MM.1S (cell line): ENCODE data around the gene CYB5RL.
A peak's percentile ranks its signal among the peaks of the same experiment; 100 is the strongest.

Experiments
- DNase-seq: peaks from one replicate; pipeline ENCODE4 v3.0.0-alpha.2; 2015
- H2AFZ ChIP-seq: fragments of 300-600 bp; sonication (generic); 2 replicates; pipeline ENCODE4 v1.6.0; 2016; ENCODE audit warnings: antibody characterized with exemption, low read length
- H3F3A ChIP-seq: fragments of 300-600 bp; sonication (generic); 2 replicates; pipeline ENCODE4 v1.6.1; 2016; ENCODE audit warnings: mild to moderate bottlenecking, antibody characterized with exemption, low read length, moderate library complexity, mixed read lengths; ENCODE audit not compliant: insufficient read depth
- H3K27ac ChIP-seq: fragments of 300-600 bp; sonication (generic); 2 replicates; pipeline ENCODE4 v1.5.1; 2016; ENCODE audit warnings: mild to moderate bottlenecking, low read length
- H3K27me3 ChIP-seq: fragments of 300-600 bp; sonication (generic); replicated peaks from 2 replicates; pipeline ENCODE4 v1.6.0; 2016; ENCODE audit warnings: low read length; ENCODE audit not compliant: insufficient read depth
- H3K36me3 ChIP-seq: fragments of 300-600 bp; sonication (generic); replicated peaks from 2 replicates; pipeline ENCODE4 v1.6.1; 2016; ENCODE audit warnings: mild to moderate bottlenecking, low read length, mixed read lengths; ENCODE audit not compliant: insufficient read depth
- H3K4me1 ChIP-seq: fragments of 300-600 bp; sonication (generic); 2 replicates; pipeline ENCODE4 v1.6.1; 2016; ENCODE audit warnings: low read length, mixed read lengths
- H3K4me2 ChIP-seq: fragments of 300-600 bp; sonication (generic); 2 replicates; pipeline ENCODE4 v1.6.0; 2016; ENCODE audit warnings: low read depth, low read length
- H3K4me3 ChIP-seq: fragments of 300-600 bp; sonication (generic); 2 replicates; pipeline ENCODE4 v1.5.1; 2016; ENCODE audit warnings: low read length, mixed read lengths
- H3K79me2 ChIP-seq: fragments of 300-600 bp; sonication (generic); 2 replicates; pipeline ENCODE4 v1.6.1; 2016; ENCODE audit warnings: mixed run types, low read length, mixed read lengths
- H3K9ac ChIP-seq: fragments of 300-600 bp; sonication (generic); 2 replicates; pipeline ENCODE4 v1.6.1; 2016; ENCODE audit warnings: low read length, mixed read lengths
- H3K9me2 ChIP-seq: fragments of 300-600 bp; sonication (generic); replicated peaks from 2 replicates; pipeline ENCODE4 v1.6.1; 2016; ENCODE audit warnings: mild to moderate bottlenecking, low read length, mixed read lengths; ENCODE audit not compliant: insufficient read depth
- H3K9me3 ChIP-seq: fragments of 300-600 bp; sonication (generic); replicated peaks from 2 replicates; pipeline ENCODE4 v1.6.1; 2016; ENCODE audit warnings: mild to moderate bottlenecking, low read length, mixed read lengths; ENCODE audit not compliant: insufficient read depth
- H4K20me1 ChIP-seq: fragments of 300-600 bp; sonication (generic); 2 replicates; pipeline ENCODE4 v1.6.1; 2016; ENCODE audit warnings: mild to moderate bottlenecking, low read length, moderate library complexity, mixed read lengths; ENCODE audit not compliant: insufficient read depth
- EZH2 ChIP-seq: fragments of 300-600 bp; sonication (generic); optimal IDR thresholded peaks from 2 replicates; pipeline ENCODE3; 2017; ENCODE audit warnings: low read depth, mild to moderate bottlenecking, antibody characterized with exemption, low read length, mixed read lengths
- EZH2phosphoT487 ChIP-seq: fragments of 300-600 bp; sonication (generic); IDR thresholded peaks from 2 replicates; pipeline ENCODE4 v1.6.1; 2018; ENCODE audit warnings: antibody characterized with exemption, low read length
- TF ChIP-seq, protein P1 (sequence below): fragments of 300-600 bp; sonication (generic); IDR thresholded peaks from 2 replicates; pipeline ENCODE4 v1.5.1; 2016; ENCODE audit warnings: antibody characterized with exemption, low read length, mixed read lengths

The CYB5RL gene, protein sequence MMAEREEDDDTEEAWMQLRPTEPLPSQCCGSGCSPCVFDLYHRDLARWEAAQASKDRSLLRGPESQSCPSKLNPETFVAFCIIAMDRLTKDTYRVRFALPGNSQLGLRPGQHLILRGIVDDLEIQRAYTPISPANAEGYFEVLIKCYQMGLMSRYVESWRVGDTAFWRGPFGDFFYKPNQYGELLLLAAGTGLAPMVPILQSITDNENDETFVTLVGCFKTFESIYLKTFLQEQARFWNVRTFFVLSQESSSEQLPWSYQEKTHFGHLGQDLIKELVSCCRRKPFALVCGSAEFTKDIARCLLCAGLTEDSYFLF

DNA sequence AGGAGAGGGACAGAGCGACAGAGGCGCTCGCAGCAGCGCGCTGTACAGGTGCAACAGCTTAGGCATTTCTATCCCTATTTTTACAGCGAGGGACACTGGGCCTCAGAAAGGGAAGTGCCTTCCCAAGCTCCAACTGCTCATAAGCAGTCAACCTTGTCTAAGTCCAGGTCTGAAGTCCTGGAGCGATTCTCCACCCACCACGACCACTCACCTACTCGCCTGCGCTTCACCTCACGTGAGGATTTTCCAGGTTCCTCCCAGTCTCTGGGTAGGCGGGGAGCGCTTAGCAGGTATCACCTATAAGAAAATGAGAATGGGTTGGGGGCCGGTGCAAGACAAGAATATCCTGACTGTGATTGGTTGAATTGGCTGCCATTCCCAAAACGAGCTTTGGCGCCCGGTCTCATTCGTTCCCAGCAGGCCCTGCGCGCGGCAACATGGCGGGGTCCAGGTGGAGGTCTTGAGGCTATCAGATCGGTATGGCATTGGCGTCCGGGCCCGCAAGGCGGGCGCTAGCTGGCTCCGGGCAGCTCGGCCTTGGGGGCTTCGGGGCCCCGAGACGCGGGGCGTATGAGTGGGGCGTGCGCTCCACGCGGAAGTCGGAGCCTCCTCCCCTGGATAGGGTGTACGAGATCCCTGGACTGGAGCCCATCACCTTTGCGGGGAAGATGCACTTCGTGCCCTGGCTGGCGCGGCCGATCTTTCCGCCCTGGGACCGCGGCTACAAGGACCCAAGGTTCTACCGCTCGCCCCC, at the start of gene CYB5RL, which contains the start of gene MRPL37:
TSS of gene CYB5RL (minus strand) at position 266 of the 754 bp plus-strand sequence. CDS start 4,414 bp downstream, outside the sequence.
TSS of gene MRPL37 (plus strand) at position 403 of the 754 bp plus-strand sequence. CDS start at position 480, 77 bp downstream.
- Histone ChIP-seq H3K4me2 (peak within 1 kb of the TSS; percentile 84), H3K9ac (peak within 1 kb of the TSS; percentile 97), H3K9me2 (no peaks in the 10 kb centered on the region), H3K27ac (peak within 1 kb of the TSS; percentile 49; the same call in 1 of the 2 replicates), H3K4me1 (peaks cover 15% of the 10 kb centered on the region), H3K27me3 (no peaks in the 10 kb centered on the region), H3K9me3 (no peaks in the 10 kb centered on the region), H3K4me3 (peak within 1 kb of the TSS; percentile 97), H2AFZ (peak within 1 kb of the TSS; percentile 88), H4K20me1 (no peaks in the 10 kb centered on the region), H3F3A (no peaks in the 10 kb centered on the region), H3K36me3 (0 out of 2 replicates have a peak, but pooled peaks cover 2% of the 10 kb centered on the region), H3K79me2 (peaks cover 61% of the 10 kb centered on the region)
- peak; percentile 98 for DNase-seq
- TF ChIP-seq EZH2: no peak
- no peak for TF ChIP-seq EZH2phosphoT487
- TF ChIP-seq, protein P1, sequence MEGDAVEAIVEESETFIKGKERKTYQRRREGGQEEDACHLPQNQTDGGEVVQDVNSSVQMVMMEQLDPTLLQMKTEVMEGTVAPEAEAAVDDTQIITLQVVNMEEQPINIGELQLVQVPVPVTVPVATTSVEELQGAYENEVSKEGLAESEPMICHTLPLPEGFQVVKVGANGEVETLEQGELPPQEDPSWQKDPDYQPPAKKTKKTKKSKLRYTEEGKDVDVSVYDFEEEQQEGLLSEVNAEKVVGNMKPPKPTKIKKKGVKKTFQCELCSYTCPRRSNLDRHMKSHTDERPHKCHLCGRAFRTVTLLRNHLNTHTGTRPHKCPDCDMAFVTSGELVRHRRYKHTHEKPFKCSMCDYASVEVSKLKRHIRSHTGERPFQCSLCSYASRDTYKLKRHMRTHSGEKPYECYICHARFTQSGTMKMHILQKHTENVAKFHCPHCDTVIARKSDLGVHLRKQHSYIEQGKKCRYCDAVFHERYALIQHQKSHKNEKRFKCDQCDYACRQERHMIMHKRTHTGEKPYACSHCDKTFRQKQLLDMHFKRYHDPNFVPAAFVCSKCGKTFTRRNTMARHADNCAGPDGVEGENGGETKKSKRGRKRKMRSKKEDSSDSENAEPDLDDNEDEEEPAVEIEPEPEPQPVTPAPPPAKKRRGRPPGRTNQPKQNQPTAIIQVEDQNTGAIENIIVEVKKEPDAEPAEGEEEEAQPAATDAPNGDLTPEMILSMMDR: no peak

DNA sequence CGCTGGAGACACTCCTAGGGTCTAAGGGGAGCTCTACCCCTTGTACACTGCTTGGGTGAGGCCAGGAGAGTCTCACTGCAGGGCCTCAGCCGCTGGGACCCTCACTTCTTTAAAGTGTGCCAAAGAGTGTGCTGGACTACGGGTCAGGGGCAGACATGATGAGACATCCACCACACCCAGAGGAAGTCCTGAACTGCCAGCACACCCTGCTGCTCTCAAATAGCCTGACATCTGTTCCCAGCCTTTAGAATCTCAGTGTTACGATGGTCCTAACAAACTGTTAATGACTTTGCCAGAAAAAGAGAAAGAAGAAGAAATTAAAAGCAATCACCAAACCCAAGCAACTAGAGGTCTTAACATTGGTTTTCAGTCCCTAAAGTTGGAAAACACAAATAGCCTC, 49.1 kb upstream of the CYB5RL start:
- Histone ChIP-seq H3K4me1 (no peaks in the 10 kb centered on the region), H3K4me2 (no peak overlapping the region), H3K4me3 (no peak overlapping the region), H3K9me3 (no peaks in the 10 kb centered on the region), H3K9ac (no peak overlapping the region), H3K27ac (no peak overlapping the region), H3K79me2 (no peaks in the 10 kb centered on the region), H3K9me2 (no peaks in the 10 kb centered on the region), H3K27me3 (no peaks in the 10 kb centered on the region), H4K20me1 (no peaks in the 10 kb centered on the region), H3F3A (no peaks in the 10 kb centered on the region), H2AFZ (no peak overlapping the region), H3K36me3 (no peaks in the 10 kb centered on the region)
- TF ChIP-seq, protein P1: no peak
- TF ChIP-seq EZH2: no peak
- TF ChIP-seq EZH2phosphoT487: no peak
- no peak for DNase-seq

DNA sequence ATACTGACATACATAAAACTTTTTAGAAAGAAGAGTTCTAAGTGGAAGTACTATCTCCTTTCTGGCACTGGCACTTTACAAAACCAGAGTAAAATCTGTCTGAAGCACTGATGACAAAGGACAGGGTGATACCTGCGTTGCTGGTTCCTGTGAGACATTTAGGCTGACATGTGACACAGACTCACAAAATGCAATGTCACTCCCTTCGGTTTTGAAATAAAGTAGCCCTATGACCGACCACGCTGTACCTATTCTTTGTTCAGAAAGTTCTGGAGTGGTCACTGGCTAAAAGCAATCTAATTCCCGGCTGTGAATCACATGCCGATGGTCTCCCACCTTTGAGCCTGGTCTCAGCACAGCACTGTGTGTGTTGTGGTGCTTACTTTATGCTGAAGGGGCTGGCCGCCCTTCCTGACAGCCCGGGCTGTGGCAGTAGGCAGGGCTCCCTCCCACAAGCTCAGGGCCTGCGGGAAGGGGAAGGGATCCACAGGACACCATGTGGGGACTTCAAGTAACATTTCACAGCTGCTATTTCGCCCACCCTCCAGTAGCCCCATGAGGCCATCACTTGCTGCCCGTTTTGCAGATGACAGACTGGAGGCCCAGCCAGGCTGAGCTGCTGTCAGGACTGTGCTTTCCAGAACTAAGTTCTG, 48.2 kb upstream of the CYB5RL start:
- Histone ChIP-seq H3K9me3 (no peaks in the 10 kb centered on the region), H3K36me3 (no peaks in the 10 kb centered on the region), H3F3A (no peaks in the 10 kb centered on the region), H3K4me3 (no peak overlapping the region), H3K27me3 (no peaks in the 10 kb centered on the region), H3K79me2 (no peaks in the 10 kb centered on the region), H3K4me2 (no peak overlapping the region), H2AFZ (no peak overlapping the region), H3K9me2 (no peaks in the 10 kb centered on the region), H3K4me1 (no peaks in the 10 kb centered on the region), H3K27ac (no peak overlapping the region), H4K20me1 (no peaks in the 10 kb centered on the region), H3K9ac (no peak overlapping the region)
- TF ChIP-seq EZH2 (no peak), EZH2phosphoT487 (no peak)
- TF ChIP-seq, protein P1: no peak
- no peak for DNase-seq
